OCI-LY1 (cell line): Measurements from ENCODE around the gene IFT25.

Experiments used
- H2AFZ ChIP-seq: fragments of 200-600 bp; sonication (generic), shearing (Covaris generic); 2 replicates; pipeline ENCODE4 v1.6.0; 2014; ENCODE audit warnings: antibody characterized with exemption, mild to moderate bottlenecking, low read length
- H3F3A ChIP-seq: fragments of 200-600 bp; sonication (generic), shearing (Covaris generic); 2 replicates; pipeline ENCODE4 v1.6.0; 2014; ENCODE audit warnings: mild to moderate bottlenecking, antibody characterized with exemption, low read length, moderate library complexity; ENCODE audit not compliant: insufficient read depth
- H3K27ac ChIP-seq: fragments of 200-600 bp; sonication (generic); 2 replicates; pipeline ENCODE4 v1.5.1; 2014; ENCODE audit warnings: low read length, mixed run types, mild to moderate bottlenecking, low read depth; ENCODE audit not compliant: poor library complexity, severe bottlenecking
- H3K27me3 ChIP-seq: fragments of 200-600 bp; sonication (generic); 2 replicates; pipeline ENCODE4 v1.6.0; 2014; ENCODE audit warnings: antibody characterized with exemption, mild to moderate bottlenecking, low read length, moderate library complexity; ENCODE audit not compliant: insufficient read depth
- H3K36me3 ChIP-seq: fragments of 200-600 bp; sonication (generic); 2 replicates; pipeline ENCODE4 v1.6.1; 2014; ENCODE audit warnings: mild to moderate bottlenecking, antibody characterized with exemption, low read length, moderate library complexity, mixed read lengths; ENCODE audit not compliant: insufficient read depth
- H3K4me1 ChIP-seq: fragments of 200-600 bp; sonication (generic); 2 replicates; pipeline ENCODE4 v1.5.1; 2014; ENCODE audit warnings: mild to moderate bottlenecking, low read length, moderate library complexity; ENCODE audit not compliant: insufficient read depth, severe bottlenecking
- H3K4me2 ChIP-seq: fragments of 200-600 bp; sonication (generic), shearing (Covaris generic); 2 replicates; pipeline ENCODE4 v1.6.1; 2014; ENCODE audit warnings: low read length
- H3K4me3 ChIP-seq: fragments of 200-600 bp; sonication (generic); 2 replicates; pipeline ENCODE4 v1.5.1; 2014; ENCODE audit warnings: low read length, low read depth, mild to moderate bottlenecking, mixed read lengths; ENCODE audit not compliant: poor library complexity, severe bottlenecking
- H3K79me2 ChIP-seq: fragments of 200-600 bp; shearing (Covaris generic); 2 replicates; pipeline ENCODE4 v1.6.1; 2016; ENCODE audit warnings: mixed run types, low read length, mixed read lengths; ENCODE audit not compliant: insufficient read depth
- H3K9ac ChIP-seq: fragments of 200-600 bp; sonication (generic), shearing (Covaris generic); 2 replicates; pipeline ENCODE4 v1.6.1; 2014; ENCODE audit warnings: mild to moderate bottlenecking, low read length, mixed read lengths
- H3K9me2 ChIP-seq: fragments of 200-600 bp; sonication (generic), shearing (Covaris generic); 2 replicates; pipeline ENCODE4 v1.6.1; 2014; ENCODE audit warnings: low read depth, mild to moderate bottlenecking, low read length, mixed read lengths
- H3K9me3 ChIP-seq: fragments of 200-600 bp; shearing (Covaris generic); 2 replicates; pipeline ENCODE4 v1.6.1; 2014; ENCODE audit warnings: low read length, mixed read lengths
- H4K20me1 ChIP-seq: fragments of 200-600 bp; sonication (generic), shearing (Covaris generic); 2 replicates; pipeline ENCODE4 v1.6.0; 2016; ENCODE audit warnings: mild to moderate bottlenecking, low read length; ENCODE audit not compliant: insufficient read depth
- EZH2 ChIP-seq: fragments of 200-600 bp; sonication (generic), shearing (Covaris generic); IDR thresholded peaks from 2 replicates; pipeline ENCODE4 v1.8.0; 2017; ENCODE audit warnings: borderline replicate concordance, mixed run types, mild to moderate bottlenecking, antibody characterized with exemption, low read length, moderate library complexity, mixed read lengths
- TF ChIP-seq, protein P1 (sequence below): fragments of 200-600 bp; sonication (generic), shearing (Covaris generic); IDR thresholded peaks from 2 replicates; pipeline ENCODE4 v1.5.1; 2017; ENCODE audit warnings: mild to moderate bottlenecking, antibody characterized with exemption, low read length, moderate library complexity, mixed read lengths

Gene IFT25

DNA sequence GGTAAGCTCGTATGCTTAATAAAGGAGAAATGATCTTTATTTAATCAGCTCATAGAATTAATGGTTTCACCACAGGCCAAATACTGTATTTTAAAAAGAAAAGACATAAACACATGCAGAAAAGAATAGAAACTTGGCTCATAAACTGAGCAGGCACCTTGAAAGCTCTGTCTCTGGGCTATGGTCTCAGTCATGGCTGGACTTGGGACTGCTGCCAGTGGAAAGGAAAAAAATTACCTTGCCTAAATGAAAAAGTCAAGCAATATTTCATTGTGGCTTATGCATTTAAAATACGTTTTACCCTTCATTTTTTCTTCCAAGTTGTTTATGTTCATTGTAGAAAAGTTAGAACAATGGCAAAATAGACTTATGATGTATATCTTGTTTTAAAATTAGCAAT lies 8.6 kb upstream of the IFT25 start:
- Histone ChIP-seq H3K9me2 (no peaks in the 10 kb centered on the region), H3K4me1 (no peaks in the 10 kb centered on the region), H3K4me2 (no peak overlapping the region), H3F3A (no peaks in the 10 kb centered on the region), H2AFZ (no peak overlapping the region), H3K4me3 (no peak overlapping the region), H3K9me3 (no peaks in the 10 kb centered on the region), H3K79me2 (no peaks in the 10 kb centered on the region), H3K36me3 (peaks cover 52% of the 10 kb centered on the region; the same call in 1 of the 2 replicates), H3K9ac (no peak overlapping the region), H3K27ac (no peak overlapping the region), H4K20me1 (no peaks in the 10 kb centered on the region), H3K27me3 (no peaks in the 10 kb centered on the region)
- TF ChIP-seq EZH2: no peak
- TF ChIP-seq, protein P1, sequence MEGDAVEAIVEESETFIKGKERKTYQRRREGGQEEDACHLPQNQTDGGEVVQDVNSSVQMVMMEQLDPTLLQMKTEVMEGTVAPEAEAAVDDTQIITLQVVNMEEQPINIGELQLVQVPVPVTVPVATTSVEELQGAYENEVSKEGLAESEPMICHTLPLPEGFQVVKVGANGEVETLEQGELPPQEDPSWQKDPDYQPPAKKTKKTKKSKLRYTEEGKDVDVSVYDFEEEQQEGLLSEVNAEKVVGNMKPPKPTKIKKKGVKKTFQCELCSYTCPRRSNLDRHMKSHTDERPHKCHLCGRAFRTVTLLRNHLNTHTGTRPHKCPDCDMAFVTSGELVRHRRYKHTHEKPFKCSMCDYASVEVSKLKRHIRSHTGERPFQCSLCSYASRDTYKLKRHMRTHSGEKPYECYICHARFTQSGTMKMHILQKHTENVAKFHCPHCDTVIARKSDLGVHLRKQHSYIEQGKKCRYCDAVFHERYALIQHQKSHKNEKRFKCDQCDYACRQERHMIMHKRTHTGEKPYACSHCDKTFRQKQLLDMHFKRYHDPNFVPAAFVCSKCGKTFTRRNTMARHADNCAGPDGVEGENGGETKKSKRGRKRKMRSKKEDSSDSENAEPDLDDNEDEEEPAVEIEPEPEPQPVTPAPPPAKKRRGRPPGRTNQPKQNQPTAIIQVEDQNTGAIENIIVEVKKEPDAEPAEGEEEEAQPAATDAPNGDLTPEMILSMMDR: no peak

DNA sequence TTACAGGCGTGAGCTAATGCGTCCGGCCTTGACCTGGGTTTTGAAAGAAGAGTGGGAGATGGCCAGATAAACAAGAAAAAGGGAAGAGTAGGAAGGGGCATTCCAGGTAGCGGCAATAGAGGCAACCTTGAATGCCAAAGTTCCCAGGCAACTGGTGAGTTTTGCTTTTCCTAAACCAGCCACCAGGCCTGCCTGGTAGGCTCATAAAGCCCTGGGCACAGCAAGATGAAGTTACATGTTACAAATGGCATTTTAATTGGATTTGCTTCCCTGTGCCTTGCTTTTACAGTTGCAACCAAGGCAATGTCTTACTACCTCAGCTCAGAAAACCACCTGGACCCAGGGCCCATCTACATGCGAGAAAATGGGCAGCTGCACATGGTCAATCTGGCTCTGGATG lies 6.2 kb upstream of the IFT25 start:
- Histone ChIP-seq H3K4me2 (no peak overlapping the region), H2AFZ (no peak overlapping the region), H3K79me2 (0 out of 2 replicates have a peak, but pooled peaks cover 3% of the 10 kb centered on the region), H4K20me1 (no peaks in the 10 kb centered on the region), H3K4me1 (peaks cover 20% of the 10 kb centered on the region), H3F3A (no peaks in the 10 kb centered on the region), H3K36me3 (peaks cover 43% of the 10 kb centered on the region; the same call in 1 of the 2 replicates), H3K9ac (no peak overlapping the region), H3K27ac (no peak overlapping the region), H3K4me3 (no peak overlapping the region), H3K27me3 (no peaks in the 10 kb centered on the region), H3K9me2 (no peaks in the 10 kb centered on the region), H3K9me3 (no peaks in the 10 kb centered on the region)
- TF ChIP-seq EZH2: no peak
- TF ChIP-seq, protein P1: no peak

DNA sequence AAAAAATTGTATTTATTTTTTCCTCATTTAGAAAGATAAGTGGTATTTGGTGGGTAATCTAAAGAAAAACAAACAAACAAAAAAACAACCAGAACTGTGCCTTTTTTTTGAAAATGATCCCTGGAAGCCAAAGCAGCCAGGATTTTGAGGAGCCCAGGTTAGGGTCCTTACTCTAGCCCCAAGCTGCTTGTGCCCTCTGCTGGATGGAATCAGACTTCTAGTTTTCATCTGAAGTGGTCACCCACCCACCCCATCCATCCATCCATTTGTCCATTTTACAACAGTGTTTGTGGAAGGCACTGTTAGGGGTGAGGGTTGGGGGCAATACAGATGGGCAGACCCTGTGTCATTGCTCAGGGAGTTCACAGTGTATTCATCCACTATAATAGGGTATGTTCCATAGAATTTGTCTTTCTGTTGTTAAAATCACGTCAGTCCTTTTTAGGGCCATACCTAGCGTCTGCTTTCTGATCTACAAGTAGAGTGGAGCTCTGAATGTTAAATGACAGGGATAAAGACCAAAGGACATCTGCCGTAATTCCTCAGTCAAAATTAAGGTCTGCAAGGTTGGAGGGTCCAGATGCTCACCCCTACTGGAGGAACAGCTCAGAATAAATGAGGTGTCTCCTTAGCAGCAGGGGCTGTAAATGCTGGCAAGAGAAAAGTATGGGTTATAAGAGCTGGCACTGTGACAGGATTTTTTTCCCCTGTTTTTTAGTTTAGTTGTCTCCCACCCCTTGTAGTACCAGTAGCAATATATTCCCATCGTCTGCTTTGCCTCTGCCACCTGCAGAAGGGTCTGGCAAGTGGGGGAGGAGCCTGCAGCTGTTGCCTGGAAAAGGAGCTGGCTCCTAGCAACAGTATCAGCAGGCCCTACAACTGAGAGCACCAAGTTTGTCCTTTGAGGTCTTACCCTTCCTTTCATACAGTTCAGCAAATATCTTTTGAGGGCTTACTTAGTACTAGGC lies 3.8 kb upstream of the IFT25 start:
- peaks cover 28% of the 10 kb centered on the region for H3K4me1 ChIP-seq
- TF ChIP-seq, protein P1: peak; percentile 89
- no peak for TF ChIP-seq EZH2
- no peaks in the 10 kb centered on the region for H3K27me3 ChIP-seq
- H3K4me2 ChIP-seq: no peak overlapping the region
- no peaks in the 10 kb centered on the region for H3K9me3 ChIP-seq
- H3K36me3 ChIP-seq: peaks cover 29% of the 10 kb centered on the region; the same call in 1 of the 2 replicates
- H3K79me2 ChIP-seq: peaks cover 11% of the 10 kb centered on the region; the same call in 1 of the 2 replicates
- H4K20me1 ChIP-seq: no peaks in the 10 kb centered on the region
- H3K9me2 ChIP-seq: no peaks in the 10 kb centered on the region
- H3F3A ChIP-seq: no peaks in the 10 kb centered on the region
- H3K27ac ChIP-seq: no peak overlapping the region
- no peak overlapping the region for H3K4me3 ChIP-seq
- H3K9ac ChIP-seq: no peak overlapping the region
- H2AFZ ChIP-seq: no peak overlapping the region
